SIG-M5 (cell line): ENCODE data around the gene RBMXL2.

Source experiments
- DNase-seq: peaks from one replicate; lab custom pipeline; 2025; lab: John Stamatoyannopoulos, UW

The RBMXL2 gene

DNA sequence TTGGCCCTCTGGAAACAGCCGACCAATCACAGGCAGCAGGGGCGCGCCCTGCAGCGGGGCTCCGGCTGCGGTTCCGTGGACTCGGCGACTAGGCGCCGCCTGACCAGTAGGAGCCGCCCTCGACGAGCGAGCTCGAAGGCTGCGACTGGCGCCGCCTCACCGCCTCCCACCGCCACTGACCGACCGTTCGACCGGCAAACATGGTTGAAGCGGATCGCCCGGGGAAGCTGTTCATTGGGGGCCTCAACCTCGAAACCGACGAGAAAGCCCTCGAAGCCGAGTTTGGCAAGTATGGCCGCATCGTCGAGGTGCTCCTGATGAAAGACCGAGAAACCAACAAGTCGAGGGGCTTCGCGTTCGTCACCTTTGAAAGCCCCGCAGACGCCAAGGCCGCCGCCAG is at the start of gene RBMXL2:
TSS of gene RBMXL2 (plus strand) at position 78 of the 400 bp plus-strand sequence. CDS start at position 201, 123 bp downstream.
- no peak for DNase-seq

DNA sequence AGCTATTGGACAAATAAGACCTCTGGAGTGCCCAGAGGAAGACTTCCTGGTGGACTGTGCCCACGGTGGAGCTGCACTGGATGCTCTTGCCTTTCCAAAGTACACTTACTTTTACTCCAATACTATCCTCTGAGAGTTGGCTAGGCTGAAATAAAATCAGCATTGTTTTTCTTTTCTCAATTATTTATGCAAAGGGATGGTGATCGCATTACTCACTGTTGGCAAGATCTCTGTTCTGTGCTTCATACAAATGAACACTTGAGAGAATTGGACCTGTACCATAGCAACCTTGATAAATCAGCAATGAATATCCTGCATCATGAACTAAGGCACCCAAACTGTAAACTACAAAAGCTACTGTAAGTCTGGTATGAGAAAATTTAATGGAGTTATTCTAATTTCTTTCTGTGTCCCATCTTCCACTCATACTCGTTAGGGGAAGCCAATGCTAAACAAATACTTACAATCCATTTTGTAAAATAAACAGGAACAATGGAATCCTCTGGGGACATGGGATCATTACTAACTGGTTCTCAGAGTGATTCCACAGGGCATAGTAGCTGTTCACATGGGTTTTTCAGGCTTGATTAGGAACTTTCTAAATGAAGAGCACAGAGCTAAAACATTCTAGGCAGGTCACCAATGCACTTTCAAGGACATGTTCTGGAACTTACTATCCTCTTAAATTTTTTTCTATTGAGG is 42.2 kb upstream of the RBMXL2 start:
- DNase-seq = no peak

DNA sequence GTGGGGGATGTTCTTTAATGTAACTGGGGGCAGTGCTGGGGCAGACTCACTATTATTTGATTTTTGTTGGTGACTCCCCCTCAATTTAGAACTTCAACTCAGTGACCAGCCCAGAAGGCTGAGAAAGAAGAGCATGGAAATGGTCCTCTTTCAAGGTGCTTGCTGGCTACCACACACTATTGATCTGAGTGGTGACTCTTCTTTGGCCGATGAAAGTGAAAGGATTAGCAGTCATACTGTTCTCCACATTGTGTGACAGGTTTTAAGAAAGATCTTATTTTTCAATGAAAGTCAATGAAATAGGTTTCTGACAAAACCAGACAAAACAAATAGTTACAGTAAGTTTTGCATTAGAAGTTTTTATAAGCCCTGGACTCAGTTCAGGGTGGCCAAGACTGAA is 38.6 kb upstream of the RBMXL2 start:
- DNase-seq = no peak

DNA sequence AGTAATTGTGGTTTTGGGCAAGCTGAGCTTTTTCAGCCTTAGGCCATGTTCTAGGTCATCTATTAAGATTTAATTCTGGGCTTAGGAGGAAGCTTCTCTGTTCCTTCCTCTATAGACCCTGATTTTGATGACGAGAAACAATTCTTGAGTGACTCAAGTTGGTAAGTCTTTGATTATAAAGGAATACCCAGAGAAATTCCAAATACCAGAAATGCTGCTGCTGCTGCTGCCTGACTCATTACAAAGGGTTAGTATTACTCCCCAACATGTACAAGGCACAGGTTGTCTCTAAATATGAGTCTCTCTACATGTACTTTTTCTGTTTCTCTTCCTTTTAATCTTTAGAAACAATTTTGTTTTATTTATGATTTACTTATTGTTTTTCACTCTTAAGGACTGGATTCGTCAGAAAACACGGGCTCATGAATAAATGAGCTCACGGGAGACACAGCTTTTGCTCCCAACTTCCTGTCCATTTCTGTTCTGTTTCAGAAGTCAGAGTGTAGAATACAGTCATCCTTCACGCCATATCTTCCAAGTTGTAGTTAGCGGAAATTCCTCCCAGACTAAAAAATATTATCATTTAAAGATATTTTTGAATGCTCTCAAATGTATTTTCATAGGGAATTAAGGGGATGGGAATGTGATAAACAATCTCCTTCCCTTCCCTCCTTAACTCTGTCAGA is 31.8 kb upstream of the RBMXL2 start:
- DNase-seq = no peak

DNA sequence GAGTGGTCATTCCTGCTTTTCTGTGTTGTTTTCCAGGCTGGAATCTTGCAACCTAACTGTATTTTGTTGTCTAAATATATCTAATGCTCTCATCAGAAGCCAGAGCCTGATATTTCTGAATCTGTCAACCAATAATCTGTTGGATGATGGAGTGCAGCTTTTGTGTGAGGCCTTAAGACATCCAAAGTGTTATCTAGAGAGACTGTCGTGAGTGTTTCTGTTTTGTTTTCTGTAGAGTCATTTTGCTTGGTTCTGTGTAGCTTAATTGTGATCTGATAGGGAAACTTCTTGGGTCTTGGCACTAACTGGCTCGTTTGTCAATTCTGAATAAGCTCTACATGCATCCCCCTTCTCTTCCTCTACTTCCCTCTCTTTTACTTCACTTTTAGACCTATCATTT is 31.2 kb upstream of the RBMXL2 start:
- DNase-seq = no peak

DNA sequence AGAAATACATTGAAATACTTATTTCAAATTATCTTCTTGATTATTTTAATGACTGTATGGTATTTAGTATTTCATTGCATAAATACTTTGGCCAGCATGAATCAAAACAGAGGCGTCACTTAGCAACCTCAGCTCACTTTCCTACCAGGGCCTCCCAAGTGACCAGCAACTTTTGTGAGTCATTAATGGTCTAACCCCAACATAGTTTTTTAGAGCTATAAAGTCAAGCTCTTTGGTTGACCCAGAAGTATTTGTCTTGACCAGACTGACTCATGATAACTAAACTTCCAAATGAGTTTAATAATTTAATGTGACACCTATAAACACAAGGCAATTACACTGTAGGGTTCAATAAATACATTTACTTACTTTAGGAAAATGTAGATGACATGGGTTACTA is 27.9 kb upstream of the RBMXL2 start:
- no peak for DNase-seq

DNA sequence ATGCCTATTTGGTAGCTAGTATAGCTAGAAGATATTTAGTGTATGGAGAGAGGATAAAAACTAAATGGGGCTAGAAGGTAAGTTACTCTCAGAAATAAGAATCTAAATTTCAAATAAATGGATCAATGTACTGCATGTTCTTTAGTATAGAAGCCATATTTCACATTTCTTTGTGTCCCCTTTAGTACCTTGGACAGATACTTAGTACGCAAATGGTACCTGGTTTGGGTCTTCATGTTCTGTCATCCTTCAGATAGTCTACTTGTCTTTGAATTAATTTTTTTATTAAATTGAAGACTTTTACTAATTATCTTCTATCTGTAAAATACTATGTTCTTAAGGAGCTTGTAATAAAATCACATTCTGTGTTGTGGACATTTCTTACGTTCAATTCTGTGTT is 26.3 kb upstream of the RBMXL2 start:
- no peak for DNase-seq

DNA sequence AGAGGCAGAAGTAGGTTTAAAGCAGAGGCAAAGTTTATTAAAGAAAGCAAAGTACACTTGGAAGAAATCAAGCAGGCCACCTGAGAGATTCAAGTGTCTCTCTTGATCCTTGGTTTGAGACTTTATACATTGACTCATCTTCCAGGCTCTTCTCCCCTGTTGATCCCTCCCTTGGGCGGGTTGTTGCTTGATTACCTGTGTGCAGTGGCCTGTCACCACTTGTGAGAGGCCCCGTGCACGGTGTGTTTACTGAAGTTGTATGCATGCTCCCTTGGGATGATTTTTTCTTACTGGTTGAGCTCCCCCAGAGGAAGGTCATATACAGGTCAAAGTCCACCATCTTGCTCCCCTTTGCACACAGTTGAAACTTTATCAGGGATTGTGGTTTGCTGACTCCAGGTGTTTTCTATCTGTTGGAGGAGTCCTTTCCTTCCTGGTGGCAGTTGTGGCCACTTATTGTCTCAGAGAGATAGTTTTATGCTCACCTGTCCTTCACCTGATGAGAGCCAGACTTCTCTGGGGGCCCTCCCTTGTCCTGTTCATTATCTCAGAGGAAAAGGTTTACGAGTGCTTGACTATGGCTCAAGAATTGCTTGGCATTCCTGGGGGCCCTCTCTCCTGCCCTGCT is 16.3 kb upstream of the RBMXL2 start:
- DNase-seq = no peak

DNA sequence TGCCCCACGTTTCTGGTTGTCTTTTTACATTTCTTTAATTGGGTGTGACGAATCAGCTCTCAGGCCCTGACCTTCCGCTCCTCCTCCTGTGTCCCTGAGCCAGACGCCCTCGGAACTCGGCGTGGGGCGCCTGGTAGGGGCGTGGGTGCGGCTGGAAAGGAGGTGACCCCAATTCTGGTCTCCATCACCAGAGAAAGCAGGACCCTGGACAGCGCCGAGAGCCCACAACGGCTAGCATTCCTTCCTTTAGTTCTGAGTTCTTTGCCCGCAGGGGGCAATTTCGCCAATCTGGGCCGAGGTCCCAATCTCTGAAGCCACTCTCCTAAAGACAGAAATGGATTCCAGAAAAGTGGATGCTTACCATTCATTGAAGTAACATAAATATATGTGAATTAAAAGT is 11.7 kb upstream of the RBMXL2 start:
- no peak for DNase-seq

DNA sequence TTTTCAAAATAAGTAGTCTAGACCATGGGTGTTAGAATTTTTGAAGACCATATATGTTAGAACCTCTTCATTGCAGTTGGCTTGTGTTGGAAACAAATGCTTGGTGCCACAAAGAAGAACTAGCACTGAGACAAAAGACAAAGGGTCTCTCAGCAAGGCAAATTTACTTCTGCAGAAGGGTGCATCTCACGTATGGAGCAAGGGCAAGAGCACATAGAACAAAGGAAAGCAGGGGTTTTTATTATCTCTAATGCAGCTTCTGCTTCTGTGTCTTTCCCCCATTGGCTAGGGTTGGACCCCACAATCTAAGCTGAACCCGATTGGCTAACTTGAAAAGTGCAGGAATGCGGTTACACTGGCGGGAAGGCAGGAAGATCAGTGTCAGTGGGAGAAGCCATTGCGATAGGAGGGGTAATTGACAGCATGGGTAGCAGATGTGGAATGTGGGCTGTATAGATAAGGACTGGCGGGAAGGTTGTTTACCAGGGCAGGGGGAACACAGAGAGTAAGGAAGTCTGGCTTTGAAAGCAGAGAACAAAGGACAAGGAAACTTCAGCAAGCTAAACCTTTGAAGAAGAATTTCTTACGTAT is 9.2 kb upstream of the RBMXL2 start:
- no peak for DNase-seq

DNA sequence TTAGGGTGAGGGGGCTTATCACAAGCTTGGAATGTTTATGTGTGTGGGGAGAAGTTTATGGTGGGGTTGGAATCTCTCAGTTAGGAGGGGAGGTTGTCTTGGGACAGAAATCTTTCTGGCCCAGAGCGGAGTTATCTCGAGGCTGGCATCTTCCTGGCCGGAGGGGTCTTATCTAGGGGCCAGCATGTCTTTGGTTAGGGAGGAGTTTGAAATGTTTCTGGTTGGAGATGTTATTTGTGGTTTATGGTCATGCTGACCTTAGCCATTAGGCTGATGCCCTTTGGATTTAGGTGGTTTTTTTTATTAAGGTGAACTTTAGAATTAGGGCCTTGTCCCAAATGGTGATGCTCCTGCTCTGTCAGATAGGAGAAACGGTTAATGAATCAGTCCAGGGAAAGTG is 7.9 kb upstream of the RBMXL2 start:
- no peak for DNase-seq

DNA sequence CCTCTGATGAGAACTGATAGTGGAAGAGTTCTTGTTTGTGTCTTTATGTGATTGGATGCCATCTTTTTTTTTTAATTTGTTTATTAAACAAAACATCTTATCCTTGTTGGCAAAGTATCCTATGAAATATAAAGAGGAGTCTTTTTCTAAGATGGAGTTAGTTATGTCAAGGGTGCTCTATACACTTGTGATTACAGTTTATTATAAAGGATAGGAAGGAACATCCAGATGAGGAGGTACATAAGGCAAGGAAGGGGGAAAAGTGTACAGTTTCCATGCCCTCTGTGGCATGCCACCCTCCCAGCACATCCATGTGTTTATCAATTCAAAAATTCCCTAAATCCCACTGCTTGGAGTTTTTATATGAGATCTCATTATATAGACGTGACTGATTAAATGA is 7.4 kb upstream of the RBMXL2 start:
- no peak for DNase-seq

DNA sequence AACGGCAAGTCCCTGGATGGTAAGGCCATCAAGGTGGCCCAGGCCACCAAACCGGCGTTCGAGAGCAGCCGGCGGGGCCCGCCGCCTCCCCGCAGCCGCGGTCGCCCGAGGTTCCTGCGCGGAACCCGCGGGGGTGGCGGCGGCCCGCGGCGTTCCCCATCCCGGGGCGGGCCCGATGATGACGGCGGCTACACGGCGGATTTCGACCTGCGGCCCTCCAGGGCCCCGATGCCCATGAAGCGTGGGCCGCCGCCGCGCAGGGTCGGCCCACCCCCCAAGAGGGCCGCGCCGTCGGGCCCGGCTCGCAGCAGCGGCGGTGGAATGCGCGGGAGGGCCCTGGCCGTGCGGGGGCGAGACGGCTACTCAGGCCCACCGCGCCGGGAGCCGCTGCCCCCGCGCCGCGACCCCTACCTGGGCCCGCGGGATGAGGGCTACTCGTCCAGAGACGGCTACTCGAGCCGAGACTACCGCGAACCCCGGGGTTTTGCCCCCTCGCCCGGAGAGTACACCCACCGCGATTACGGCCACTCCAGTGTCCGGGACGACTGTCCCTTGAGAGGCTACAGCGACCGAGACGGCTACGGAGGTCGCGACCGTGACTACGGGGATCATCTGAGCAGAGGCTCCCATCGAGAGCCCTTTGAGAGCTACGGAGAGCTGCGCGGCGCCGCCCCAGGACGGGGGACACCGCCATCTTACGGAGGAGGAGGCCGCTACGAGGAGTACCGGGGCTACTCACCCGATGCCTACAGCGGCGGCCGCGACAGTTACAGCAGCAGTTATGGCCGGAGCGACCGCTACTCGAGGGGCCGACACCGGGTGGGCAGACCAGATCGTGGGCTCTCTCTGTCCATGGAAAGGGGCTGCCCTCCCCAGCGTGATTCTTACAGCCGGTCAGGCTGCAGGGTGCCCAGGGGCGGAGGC is 792 bp downstream of the RBMXL2 start:
- DNase-seq = no peak

DNA sequence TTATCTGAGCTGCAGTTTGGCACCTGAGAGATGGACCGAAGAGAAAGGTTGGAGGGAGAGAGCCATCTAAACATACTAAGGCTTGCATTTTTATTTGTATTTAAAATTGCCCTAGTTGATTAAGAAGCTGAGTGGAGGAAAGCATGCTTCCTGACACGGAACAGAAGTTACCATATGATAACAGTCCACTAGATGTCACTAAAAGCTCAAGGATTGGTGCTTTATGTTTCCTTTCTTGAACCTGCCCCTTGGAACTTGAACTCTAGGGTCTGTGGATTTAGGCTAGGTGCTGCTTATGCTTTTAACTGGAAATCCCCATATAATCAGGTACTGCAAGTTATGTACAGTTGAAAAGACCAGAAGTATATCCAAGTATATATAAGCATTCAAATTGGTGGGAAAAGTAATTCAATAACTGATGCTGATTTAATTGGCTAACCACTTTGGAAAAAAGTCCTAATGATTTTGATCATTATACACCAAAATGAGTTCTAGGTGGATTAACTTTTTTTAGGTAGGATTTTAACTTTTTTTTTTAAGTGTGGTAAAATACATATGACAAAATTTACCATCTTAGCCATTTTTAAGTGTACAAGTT is 9.5 kb downstream of the RBMXL2 start:
- peak; percentile 0 for DNase-seq

DNA sequence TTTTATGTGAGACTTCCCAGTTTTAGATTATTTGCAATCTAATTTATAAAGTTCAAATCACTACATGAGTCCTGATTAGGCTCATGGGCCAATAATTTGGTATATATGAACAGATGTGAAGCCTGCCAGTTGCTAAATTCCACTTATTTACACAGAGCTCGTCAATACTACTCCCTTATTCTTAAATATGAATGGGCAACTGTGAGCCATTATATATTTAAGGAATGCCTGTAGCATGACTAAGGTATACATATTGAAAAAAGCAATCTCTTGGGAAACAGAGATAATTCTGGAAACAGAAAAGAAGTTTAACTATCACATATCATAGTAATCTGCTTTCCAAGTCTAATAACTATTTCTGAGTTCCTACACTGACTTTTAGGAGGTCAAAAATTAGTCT is 27.0 kb downstream of the RBMXL2 start:
- no peak for DNase-seq

DNA sequence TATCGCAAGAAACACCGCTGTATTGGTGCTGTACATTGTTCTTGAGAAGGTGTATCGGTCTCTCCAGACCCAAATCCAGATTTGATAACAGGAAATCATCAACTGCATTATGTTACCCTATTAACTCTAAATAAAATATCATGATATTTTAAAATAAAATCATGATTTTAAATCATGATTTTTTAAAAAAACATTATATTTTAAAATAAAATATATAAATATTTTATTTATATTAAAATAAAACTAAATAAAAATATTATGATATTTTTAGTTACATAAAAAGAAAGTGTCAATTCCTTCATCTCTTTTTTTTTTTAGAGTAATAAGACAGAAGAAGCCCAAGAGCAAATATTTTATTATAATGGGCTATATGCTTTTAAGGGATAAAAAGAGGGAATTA is 27.6 kb downstream of the RBMXL2 start:
- no peak for DNase-seq

DNA sequence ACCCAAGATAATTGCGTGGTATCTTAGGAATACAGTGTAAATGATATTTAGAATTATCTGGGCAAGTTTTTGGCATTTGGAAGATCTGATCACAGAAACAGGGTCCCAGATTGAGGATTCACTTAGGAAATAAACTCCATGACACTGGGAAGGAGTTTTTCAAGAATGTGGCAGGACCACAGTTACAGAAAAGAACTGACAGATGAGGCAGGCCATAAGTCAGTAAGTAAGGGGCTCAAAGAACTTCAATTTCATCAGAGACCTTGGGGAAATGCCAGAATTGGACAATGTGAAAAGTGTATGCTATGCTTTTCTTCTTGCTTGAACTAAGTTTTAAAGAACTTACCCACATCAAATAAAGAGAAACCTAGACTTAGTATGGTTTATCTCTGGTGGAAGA is 49.3 kb downstream of the RBMXL2 start:
- DNase-seq = no peak
